HG03469 (cell line): ENCODE results near the gene SCAANT1.
A peak's percentile ranks its signal among the peaks of the same experiment; 100 is the strongest.

Experiments used
- ATAC-seq: cut with Tn5 transposase; IDR thresholded peaks from one replicate; pipeline ENCODE4 v1.9.1; 2021; ENCODE audit warnings: mild to moderate bottlenecking, moderate library complexity, moderate number of reproducible peaks; ENCODE audit not compliant: unreplicated experiment

SCAANT1 gene

GRCh38 chr3:63905731-63906620, 6.2 kb downstream of the SCAANT1 start:
- ATAC-seq: no peak

- no peak for ATAC-seq
Measured at GRCh38 chr3:63900459-63900858, 11.7 kb downstream of the SCAANT1 start.

- ATAC-seq: no peak
Measured at GRCh38 chr3:63900010-63900409, 12.2 kb downstream of the SCAANT1 start.

- ATAC-seq: peak; percentile 62
Measured at GRCh38 chr3:63896332-63897030, 15.7 kb downstream of the SCAANT1 start.

- ATAC-seq: no peak
Measured at GRCh38 chr3:63895422-63896189, 16.6 kb downstream of the SCAANT1 start.

GRCh38 chr3:63892773-63893352, 19.3 kb downstream of the SCAANT1 start:
- no peak for ATAC-seq

- ATAC-seq: no peak
Measured at GRCh38 chr3:63891518-63891917, 20.7 kb downstream of the SCAANT1 start.

GRCh38 chr3:63886858-63887257, 25.3 kb downstream of the SCAANT1 start:
- ATAC-seq: no peak

- ATAC-seq: no peak
Measured at GRCh38 chr3:63880653-63881052, 31.5 kb downstream of the SCAANT1 start.

GRCh38 chr3:63878394-63879060, 33.7 kb downstream of the SCAANT1 start:
- no peak for ATAC-seq

GRCh38 chr3:63877737-63878393, 34.3 kb downstream of the SCAANT1 start:
- ATAC-seq: no peak

GRCh38 chr3:63876260-63876659, 35.9 kb downstream of the SCAANT1 start:
- no peak for ATAC-seq

GRCh38 chr3:63875510-63875909, 36.7 kb downstream of the SCAANT1 start:
- no peak for ATAC-seq

- no peak for ATAC-seq
Measured at GRCh38 chr3:63874769-63875168, 37.4 kb downstream of the SCAANT1 start.

- ATAC-seq: no peak
Measured at GRCh38 chr3:63872135-63872924, 39.9 kb downstream of the SCAANT1 start.

GRCh38 chr3:63870615-63871005, 41.6 kb downstream of the SCAANT1 start:
- ATAC-seq: no peak

GRCh38 chr3:63869940-63870614, 42.1 kb downstream of the SCAANT1 start:
- no peak for ATAC-seq

- no peak for ATAC-seq
Measured at GRCh38 chr3:63867225-63867624, 45.0 kb downstream of the SCAANT1 start.

- no peak for ATAC-seq
Measured at GRCh38 chr3:63864965-63865327, 47.2 kb downstream of the SCAANT1 start.
